SJCRH30 (cell line): ENCODE results near the gene CACNB1. TPM values are rescaled to one million over a fixed set of nuclear protein-coding genes. Genes with fewer than 3 reads are reported as not detected.

Source experiments
- DNase-seq, 2 experiments: peaks; one replicate each; pipeline ENCODE4 v3.0.0-alpha.2; 2015 to 2020
- H3K27ac ChIP-seq: fragments of 250-450 bp; sonication (Bioruptor Pico); 2 replicates; pipeline ENCODE4 v1.5.1; 2020; ENCODE audit warnings: mild to moderate bottlenecking, moderate library complexity
- H3K27me3 ChIP-seq: fragments of 250-450 bp; sonication (Bioruptor Pico); 2 replicates; pipeline ENCODE4 v1.5.1; 2020; ENCODE audit warnings: mild to moderate bottlenecking, moderate library complexity
- H3K36me3 ChIP-seq: fragments of 250-450 bp; sonication (Bioruptor Pico); 2 replicates; pipeline ENCODE4 v1.5.1; 2020; ENCODE audit warnings: mild to moderate bottlenecking, moderate library complexity
- H3K4me1 ChIP-seq: fragments of 250-450 bp; sonication (Bioruptor Pico); 2 replicates; pipeline ENCODE4 v1.5.1; 2020; ENCODE audit warnings: mild to moderate bottlenecking, moderate library complexity
- H3K4me3 ChIP-seq: fragments of 250-450 bp; sonication (Bioruptor Pico); 2 replicates; pipeline ENCODE4 v1.5.1; 2020; ENCODE audit warnings: mild to moderate bottlenecking, moderate library complexity
- H3K9me3 ChIP-seq: fragments of 250-450 bp; sonication (Bioruptor Pico); replicated peaks from 2 replicates; pipeline ENCODE4 v1.5.1; 2020; ENCODE audit warnings: mild to moderate bottlenecking, moderate library complexity
- total RNA-seq: library from RNA; depleted of rRNA; stranded (reverse); fragments of >200 nt; shearing (Covaris generic); gene quantifications from 2 replicates; pipeline ENCODE4 v1.2.3, GENCODE V29; 2014; rRNA removed

Gene CACNB1
- total RNA-seq: 4.6 and 8.3 TPM in 2 replicates

DNA sequence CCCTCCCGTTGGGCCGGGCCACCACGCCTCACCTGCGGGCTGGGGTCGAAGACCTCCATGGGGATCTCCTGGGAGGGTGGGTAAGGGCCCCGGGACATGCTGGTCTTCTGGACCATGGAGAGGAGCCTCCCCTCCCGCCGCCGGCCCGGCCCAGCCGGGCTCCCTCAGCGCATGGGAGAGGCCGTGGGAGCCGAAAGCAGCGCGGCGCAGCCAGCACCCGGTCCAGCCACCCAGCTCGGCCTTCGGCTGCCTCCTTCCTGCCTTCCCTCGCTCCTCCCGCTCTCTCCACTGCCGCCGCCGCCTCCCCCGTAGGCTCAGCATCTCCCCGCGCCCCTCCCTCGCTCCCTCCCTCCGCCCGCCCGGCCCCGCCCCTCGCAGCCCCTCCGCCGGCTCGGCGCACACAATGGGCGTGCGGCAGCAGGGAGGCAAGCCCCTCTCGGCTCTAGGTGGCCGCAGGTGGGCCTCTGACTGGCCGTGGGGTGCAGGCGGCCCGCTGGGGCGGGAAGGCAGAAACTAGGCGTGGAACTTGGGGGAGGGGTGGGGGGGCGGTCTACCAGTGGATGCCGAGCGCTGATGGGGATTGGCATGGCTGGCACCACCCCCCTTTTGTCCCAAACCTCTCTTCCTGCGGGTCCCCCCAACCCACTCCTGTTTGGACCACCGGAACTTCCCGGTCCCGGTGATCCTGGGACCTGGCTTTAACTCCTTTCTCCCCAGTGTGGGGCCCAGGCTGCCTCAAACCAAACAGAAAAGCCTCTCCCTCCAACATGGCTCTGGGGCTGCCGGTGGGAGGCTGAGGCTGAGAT, at the start of gene CACNB1:
Gene CACNB1, minus strand, starts transcription at position 290 of the 806 bp plus-strand sequence. Its CDS starts 174 bp downstream, at position 116.
- Histone ChIP-seq H3K36me3 (peaks cover 32% of the 10 kb centered on the region), H3K27me3 (no peaks in the 10 kb centered on the region), H3K9me3 (no peaks in the 10 kb centered on the region), H3K27ac (peak within 1 kb of the TSS; percentile 64), H3K4me1 (peaks cover 17% of the 10 kb centered on the region), H3K4me3 (peak within 1 kb of the TSS; percentile 96)
- peak; percentile 86 to 88 for DNase-seq

DNA sequence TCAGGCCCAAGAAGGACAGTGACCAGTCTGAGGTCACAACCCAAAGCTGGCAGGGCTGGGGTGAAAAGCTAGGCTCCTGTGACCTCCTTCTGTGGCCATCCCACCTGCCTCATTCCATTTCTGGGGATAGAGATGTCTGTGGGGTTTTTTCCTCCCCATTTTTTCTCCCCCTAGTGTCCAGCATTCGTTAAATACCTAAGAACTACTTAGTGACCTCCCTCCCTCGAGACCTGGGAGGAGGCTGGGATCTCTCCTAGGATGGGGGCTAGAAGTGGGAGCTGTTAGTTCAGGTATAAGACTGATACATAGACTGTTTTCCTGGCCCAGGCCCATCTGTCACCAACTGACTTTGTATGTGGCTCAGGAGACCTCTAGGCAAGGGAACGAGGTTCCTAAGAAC, 48.8 kb upstream of the CACNB1 start:
- H3K27ac ChIP-seq: no peak overlapping the region
- no peaks in the 10 kb centered on the region for H3K27me3 ChIP-seq
- no peaks in the 10 kb centered on the region for H3K36me3 ChIP-seq
- no peaks in the 10 kb centered on the region for H3K9me3 ChIP-seq
- H3K4me1 ChIP-seq: peaks cover 5% of the 10 kb centered on the region; the same call in 1 of the 2 replicates
- no peak for DNase-seq
- no peak overlapping the region for H3K4me3 ChIP-seq

DNA sequence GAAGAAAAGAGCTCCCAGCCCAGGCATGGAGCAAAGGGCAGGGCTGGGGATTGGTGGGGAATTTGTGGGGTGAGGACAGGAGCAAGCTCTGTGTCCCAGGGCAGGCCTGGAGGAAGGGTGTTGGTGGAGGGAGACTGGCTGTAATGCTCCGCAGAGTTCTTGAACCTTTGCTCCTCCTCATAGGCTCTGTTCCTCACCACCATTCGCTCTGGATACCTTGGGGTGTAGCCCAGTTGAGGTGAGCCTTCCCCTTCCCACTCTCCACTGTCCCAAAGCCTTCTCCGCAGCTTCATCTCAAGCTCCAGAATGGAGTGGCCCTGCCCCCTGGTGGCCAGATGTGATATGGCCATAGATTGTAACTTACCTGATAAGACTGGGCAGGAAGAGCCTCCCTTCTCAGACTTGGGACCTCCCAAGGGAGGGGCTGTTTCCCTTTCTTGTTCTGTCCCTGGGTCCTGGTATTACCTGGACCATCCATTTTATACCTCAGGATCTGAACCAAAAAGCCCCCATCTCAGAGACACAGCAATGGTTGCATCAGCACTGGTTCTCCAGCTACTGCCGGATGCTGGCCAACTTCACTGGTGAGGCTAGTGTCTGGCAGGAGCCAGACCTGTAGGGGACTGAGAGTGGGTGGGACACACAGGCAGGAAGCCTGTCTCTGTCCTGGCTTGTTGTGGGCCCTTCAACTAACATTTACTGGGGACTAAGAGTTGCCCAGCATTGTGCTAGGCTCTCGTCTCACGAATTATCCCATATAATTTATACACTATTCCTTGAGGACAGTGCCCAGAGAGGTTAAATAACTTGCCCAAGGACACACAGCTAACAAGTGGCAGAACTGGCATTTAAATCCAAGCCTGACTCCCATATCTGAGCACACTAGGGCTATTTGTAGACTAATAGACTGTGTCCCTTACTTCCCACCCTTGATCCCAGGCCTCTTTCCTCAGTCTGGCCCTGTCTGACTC, 47.4 kb upstream of the CACNB1 start:
- Histone ChIP-seq H3K4me1 (peaks cover 5% of the 10 kb centered on the region; the same call in 1 of the 2 replicates), H3K27ac (no peak overlapping the region), H3K36me3 (no peaks in the 10 kb centered on the region), H3K9me3 (no peaks in the 10 kb centered on the region), H3K27me3 (no peaks in the 10 kb centered on the region), H3K4me3 (no peak overlapping the region)
- DNase-seq: peak; percentile 79 to 90

DNA sequence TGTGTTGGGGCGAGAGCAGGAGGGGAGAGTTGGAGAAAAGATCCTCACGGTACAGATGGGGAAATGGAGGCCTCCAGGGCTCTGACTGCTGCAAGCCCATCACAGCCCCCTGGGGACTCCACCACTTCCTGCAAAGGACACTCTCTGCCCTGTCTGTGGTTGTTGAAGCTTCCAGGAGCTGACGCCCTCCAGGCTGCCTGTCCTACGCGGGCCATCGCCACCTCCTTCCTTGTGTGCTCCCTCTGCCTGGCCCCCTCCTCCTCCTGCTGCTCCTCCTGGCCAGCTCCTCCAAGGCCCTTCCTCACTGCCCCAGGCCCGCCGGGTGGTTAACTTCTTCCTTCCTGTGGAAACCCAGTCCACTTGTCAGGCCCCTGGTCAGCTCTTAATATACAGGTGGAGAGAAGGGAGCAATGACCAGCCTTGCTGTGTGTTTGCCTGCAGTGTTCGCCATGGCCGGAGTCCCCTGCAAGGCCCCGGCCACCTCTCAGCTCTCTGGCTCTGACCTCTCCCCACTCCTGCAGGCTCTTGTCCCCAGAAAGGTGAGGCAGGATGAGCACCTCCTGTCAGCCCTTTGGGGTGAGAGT, 46.6 kb upstream of the CACNB1 start:
- H3K9me3 ChIP-seq: no peaks in the 10 kb centered on the region
- no peak overlapping the region for H3K4me3 ChIP-seq
- no peak overlapping the region for H3K27ac ChIP-seq
- H3K4me1 ChIP-seq: peaks cover 5% of the 10 kb centered on the region; the same call in 1 of the 2 replicates
- no peaks in the 10 kb centered on the region for H3K27me3 ChIP-seq
- DNase-seq: peak; percentile 32 to 36
- no peaks in the 10 kb centered on the region for H3K36me3 ChIP-seq

DNA sequence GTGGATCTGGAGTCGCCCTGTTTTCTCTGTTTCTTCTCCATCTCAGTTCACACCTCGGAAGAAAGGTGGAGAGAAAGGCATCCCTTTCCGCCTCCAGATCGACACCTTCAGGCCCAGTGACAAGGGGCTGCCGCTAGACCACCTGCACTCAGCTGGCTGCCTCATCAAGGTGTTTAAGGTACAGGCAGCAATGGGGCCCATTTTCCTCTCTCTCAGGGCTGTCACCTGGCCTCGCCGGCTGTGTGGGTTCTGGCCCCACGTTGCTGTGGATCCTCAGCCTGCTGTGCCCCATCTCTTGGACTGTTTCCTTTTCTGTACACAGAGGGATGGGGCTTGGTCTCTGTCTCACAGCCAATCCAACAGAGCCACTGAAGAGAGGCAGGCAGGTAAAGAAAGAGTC, 45.7 kb upstream of the CACNB1 start:
- no peaks in the 10 kb centered on the region for H3K36me3 ChIP-seq
- no peak overlapping the region for H3K4me3 ChIP-seq
- H3K9me3 ChIP-seq: no peaks in the 10 kb centered on the region
- H3K27ac ChIP-seq: no peak overlapping the region
- no peaks in the 10 kb centered on the region for H3K27me3 ChIP-seq
- H3K4me1 ChIP-seq: peaks cover 12% of the 10 kb centered on the region
- DNase-seq: no peak

DNA sequence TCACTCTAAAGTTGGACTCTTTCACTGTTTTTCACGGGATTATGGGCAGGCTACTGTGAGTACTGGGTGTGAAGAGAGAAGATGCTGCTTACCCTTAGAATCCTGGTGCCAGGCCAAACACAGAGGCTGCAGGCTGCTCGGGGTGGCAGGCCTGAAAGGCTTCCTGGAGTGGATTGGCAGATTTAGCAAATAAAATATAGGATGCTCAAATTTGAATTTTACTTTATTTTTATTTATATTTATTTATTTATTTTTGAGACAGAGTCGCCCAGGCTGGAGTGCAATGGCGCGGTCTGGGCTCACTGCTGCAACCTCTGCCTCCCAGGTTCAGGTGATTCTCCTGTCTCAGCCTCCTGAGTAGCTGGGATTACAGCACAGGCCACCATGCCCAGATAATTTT, 43.2 kb upstream of the CACNB1 start:
- Histone ChIP-seq H3K27ac (no peak overlapping the region), H3K4me3 (no peak overlapping the region), H3K36me3 (no peaks in the 10 kb centered on the region), H3K27me3 (no peaks in the 10 kb centered on the region), H3K4me1 (peaks cover 14% of the 10 kb centered on the region), H3K9me3 (no peaks in the 10 kb centered on the region)
- DNase-seq: no peak

DNA sequence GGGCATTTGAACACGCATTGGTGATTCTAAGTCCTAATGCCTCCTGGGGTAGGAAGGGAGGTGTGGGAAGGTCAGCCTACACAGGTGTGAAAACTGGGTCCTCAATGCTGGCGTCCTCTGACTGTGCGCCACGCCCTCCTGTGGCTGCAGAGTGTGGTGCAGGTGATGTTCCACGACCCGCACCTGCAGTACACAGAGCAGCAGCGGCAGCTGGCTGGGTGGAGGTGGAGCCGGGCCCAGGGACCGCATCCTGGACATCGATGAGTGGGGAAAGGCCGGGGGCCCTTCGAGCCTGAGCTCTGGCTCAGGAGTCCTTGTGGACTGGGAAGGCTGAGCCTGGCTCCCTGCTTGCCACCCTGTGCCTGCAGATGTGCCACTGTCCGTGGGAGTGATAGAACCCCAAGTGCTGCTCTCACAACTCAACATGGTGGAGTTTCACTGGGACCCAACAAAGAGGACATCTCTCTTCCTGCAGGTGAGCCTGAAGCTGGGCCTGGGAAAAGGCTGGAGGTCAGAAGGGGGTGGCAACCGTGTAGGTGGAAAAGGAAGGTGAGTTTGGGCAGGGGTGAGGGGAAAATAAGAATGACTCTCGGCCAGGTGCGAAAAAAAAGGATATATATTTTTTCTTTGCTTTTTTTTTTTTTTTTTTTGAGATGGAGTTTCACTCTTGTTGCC, 42.3 kb upstream of the CACNB1 start:
- H3K4me1 ChIP-seq: peaks cover 16% of the 10 kb centered on the region
- H3K27ac ChIP-seq: no peak overlapping the region
- H3K4me3 ChIP-seq: no peak overlapping the region
- H3K36me3 ChIP-seq: no peaks in the 10 kb centered on the region
- no peaks in the 10 kb centered on the region for H3K9me3 ChIP-seq
- peak; percentile 28 to 49 for DNase-seq
- H3K27me3 ChIP-seq: no peaks in the 10 kb centered on the region

DNA sequence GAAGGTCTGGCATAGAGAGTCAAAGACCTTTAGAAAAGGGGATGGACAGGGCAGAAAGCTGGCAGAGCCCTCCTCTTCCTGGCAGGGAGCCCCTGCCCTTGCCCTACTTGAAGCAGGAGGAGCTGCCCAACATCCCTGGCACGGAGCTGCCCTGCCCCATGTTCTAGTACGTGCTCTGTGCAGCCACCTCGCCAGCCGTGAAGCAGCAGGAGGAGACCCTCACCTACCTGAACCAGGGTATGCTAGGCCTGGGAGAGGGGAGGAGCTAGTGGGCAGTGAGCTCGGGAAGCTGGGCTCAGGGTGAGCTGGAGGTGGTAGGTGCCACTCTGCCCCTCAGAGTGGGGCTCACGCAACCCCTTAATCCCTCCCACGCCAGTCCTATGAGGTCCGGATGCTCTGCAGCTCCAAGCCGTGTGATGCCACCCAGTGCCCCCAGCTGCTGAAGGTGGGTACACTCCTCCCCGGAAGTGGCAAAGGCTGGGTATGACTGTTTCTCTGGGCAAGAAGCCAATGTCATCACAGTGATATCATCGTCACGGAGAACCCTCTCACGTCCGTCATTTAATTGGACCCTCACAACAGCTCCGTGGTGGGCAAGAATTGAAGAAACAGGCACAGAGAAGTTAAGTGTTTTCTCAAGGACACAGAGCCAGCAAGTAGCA, 41.0 kb upstream of the CACNB1 start:
- Histone ChIP-seq H3K9me3 (no peaks in the 10 kb centered on the region), H3K4me3 (no peak overlapping the region), H3K4me1 (peaks cover 11% of the 10 kb centered on the region), H3K27ac (no peak overlapping the region), H3K27me3 (no peaks in the 10 kb centered on the region), H3K36me3 (no peaks in the 10 kb centered on the region)
- peak in 1 of 2 experiments; percentile 23 for DNase-seq

DNA sequence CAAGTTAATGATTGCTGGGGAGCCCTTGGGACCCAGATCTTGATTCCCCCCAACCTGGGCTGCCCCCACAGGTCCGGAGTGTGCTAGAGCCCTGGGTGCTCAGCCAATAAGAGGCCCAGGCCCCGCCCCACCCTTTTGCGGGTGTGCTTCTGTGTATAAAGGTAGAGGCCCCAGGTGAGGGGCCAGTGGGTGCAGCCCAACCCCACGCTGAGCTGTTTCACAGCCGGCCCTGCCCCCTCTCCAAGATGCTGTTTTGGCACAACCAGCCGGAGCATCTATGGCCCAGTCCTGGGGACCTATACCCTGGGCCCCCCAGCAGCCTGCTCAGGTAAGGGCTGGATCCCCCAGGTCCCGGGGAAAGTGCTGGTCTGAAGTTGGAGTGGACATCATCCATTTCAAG, 40.1 kb upstream of the CACNB1 start:
- no peaks in the 10 kb centered on the region for H3K27me3 ChIP-seq
- H3K4me1 ChIP-seq: peaks cover 11% of the 10 kb centered on the region
- H3K36me3 ChIP-seq: no peaks in the 10 kb centered on the region
- H3K4me3 ChIP-seq: no peak overlapping the region
- H3K27ac ChIP-seq: no peak overlapping the region
- H3K9me3 ChIP-seq: no peaks in the 10 kb centered on the region
- no peak for DNase-seq

DNA sequence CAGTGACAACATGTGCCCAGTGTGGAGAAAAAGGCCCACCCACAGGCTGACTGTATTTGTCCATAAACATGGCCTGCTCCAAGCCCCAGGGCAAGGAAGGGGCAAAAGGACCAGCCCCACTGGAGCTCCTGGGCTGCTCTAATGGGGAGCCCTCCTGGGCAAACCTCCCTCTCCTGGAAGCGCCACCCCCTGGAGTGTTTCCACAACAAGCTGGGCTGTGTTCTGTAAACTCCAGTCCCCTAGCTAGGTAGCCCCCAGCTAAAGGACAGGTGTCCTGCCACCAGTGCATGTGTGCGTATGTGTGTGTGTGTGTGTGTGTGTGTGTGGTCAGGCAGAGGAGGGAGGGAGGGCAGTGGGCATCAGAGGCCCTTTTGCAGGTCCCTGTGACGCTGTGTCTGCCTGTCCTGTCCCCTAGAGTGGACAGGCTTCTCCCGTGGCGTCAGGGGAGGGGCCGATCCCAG, 39.5 kb upstream of the CACNB1 start:
- Histone ChIP-seq H3K27ac (no peak overlapping the region), H3K27me3 (no peaks in the 10 kb centered on the region), H3K4me1 (peaks cover 11% of the 10 kb centered on the region), H3K4me3 (no peak overlapping the region), H3K9me3 (no peaks in the 10 kb centered on the region), H3K36me3 (no peaks in the 10 kb centered on the region)
- DNase-seq: peak in 1 of 2 experiments; percentile 34

DNA sequence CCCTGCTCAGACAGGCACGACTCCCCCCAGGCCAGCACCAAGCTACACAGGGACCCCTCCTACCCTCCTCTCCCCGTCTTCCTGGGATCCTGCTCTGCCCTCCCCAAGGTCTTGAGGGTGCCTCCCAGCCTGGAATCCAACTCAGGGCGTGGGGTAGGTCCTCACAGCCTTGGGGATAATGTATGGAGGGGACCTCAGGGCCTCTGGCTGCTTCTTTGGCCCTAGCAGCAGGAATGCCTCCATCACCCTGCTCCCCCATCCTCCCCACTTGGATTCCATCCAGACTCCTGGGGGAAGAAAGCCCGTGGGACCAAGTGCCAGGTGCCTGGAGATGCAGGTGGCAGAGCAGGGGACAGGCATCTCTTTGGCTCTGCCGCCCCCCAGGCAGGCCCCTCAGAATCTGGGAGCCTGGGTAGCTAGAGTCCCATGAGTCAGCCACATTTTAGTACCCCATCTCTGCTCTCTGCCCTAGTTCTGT, 39.0 kb upstream of the CACNB1 start:
- no peaks in the 10 kb centered on the region for H3K9me3 ChIP-seq
- no peaks in the 10 kb centered on the region for H3K36me3 ChIP-seq
- no peak overlapping the region for H3K4me3 ChIP-seq
- no peak overlapping the region for H3K27ac ChIP-seq
- no peak for DNase-seq
- H3K4me1 ChIP-seq: peaks cover 13% of the 10 kb centered on the region
- H3K27me3 ChIP-seq: no peaks in the 10 kb centered on the region

DNA sequence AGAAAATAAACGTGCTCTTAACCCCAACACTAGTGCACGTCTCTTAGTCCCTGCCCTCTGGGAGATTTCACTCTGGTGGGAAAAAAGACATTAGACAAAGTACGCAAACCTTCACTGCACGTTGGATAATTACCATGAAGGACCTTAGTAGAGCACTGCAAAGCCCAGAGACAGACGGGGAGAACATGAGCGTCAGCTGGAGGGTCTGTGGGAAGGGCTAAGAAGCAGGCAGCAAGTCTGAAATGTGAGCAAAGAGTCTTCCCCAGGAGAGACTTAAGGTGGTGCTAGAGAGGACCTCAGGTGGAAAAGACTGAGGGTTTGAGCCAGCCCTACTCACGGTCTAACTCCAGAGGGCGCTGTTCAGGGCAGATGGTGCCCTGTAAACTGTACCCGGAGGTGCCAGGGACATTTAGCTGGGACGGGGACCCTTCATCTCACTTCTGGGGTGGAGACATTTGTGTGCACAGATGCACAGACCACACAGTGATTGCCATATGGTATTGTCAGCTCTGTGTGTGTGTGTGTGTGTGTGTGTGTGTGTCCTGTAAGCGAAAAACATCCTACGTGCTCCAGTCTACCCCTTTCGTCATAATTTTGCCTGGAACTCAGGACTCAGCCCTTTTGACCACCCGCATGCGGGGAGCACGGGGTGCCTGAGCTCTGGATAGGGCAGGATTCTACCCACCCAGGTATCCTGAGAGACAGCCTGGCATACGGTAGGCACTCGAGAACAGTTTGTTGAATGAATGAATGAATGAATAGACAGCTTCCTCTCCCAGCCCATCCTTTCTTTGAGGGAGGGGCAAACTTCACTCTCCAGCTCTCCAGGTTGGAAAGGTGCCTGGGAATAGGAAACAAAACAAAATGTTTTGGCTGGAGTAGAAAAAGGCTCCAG, 38.3 kb upstream of the CACNB1 start:
- Histone ChIP-seq H3K9me3 (no peaks in the 10 kb centered on the region), H3K4me1 (peaks cover 20% of the 10 kb centered on the region), H3K27ac (no peak overlapping the region), H3K4me3 (no peak overlapping the region), H3K36me3 (no peaks in the 10 kb centered on the region), H3K27me3 (no peaks in the 10 kb centered on the region)
- peak; percentile 62 to 81 for DNase-seq
